Endometrial microvascular endothelial cells (primary cell): Measurements from ENCODE around the gene TSPAN17. TPM values are rescaled to one million over a fixed set of nuclear protein-coding genes. Genes with fewer than 3 reads are reported as not detected.

Experiments used
- in situ Hi-C: cut with HindIII; loops from 2 replicates; pipeline ENCODE4 v1.10.0; 2017; ENCODE audit warnings: low sequenced_read_pairs, low pct_unique_long_range_greater_than_20kb; ENCODE audit errors: inconsistent ontology term
- total RNA-seq: library from RNA; depleted of rRNA; stranded (reverse); fragments of >200 nt; gene quantifications from one replicate; pipeline ENCODE4 v1.2.3, GENCODE V29; 2015; ENCODE audit errors: inconsistent ontology term

TSPAN17 gene
- total RNA-seq, 1 donor from 2014 or later, result 56.6 TPM

DNA sequence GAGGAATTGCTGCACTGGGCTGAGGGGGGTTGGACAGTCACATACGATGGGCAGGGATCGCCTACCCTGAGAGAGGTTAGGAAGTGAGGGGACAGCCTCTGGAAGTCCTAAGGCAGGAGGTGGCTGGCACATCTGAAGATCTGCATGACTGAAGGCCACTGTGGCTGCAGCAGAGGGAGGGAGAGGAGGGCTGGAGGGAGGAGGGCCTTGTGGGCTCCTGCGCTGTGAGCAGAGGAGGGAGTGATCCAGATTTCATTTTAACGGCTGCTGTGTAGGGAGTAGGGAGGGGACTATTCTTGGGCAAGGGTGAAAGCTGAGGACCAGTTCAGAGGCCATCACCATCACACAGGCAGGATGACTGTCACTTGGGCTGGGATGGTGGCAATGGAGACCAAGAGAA lies 9.7 kb upstream of the TSPAN17 start:
- in situ Hi-C loops, result no loop called here

DNA sequence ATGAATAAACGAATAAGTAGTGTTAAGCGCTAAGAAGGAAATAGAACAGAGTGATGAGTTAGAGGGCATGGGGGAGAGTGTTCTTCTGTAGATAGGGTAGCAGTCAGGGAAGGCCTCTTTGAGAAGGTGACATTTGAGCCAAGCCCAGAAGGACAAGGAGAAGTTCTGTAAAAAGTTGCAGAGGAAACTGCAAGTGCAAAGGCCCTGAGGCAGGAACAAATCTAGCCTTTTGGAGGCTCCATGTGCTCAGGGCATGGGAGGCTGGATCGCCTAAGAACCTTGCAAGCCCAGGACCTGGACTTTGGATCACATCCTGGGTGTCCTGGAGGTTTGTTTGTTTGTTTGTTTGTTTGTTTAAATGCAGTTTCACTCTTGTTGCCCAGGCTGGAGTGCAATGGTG lies 8.8 kb upstream of the TSPAN17 start:
- in situ Hi-C loops, result no loop called here

DNA sequence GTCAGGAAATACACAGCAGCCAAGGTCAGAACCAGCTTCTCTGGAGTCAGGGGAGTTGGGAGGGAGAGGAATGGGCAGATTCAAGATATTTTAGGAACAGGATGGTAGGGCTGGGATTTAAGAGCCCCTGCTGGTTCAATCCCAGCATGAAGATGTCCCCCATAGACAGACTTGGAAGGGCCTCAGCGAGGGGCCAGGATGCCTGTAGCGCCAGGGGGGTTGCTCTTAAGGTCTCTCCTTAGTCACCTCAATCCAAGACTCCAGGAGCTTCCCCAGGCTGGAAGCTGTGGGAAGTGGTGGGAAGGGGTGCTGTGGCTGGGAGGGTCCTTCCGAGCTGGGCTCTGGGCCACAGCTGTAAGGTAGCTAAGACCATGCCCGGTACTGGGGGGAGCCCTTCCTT lies 8.1 kb upstream of the TSPAN17 start:
- in situ Hi-C loops, result no loop called here

DNA sequence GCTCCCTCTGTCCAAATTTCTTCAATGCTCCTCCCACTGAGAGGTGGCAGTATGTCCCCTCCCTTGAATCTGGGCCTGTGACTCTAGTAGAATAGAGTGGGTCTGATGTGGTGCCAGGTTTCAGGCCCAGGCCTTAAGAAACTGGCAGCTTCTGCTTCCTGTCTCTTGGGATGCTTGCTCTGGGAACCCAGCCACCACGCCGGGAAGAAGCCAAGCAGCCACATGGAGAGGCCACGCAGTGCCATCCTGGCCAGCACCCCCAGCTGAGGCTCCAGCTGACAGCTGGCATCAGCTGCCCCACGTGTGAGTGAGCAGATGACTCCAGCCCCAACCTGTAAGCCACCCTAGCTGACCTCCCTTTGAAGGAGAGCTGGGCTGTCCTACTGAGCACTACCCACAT lies 7.3 kb upstream of the TSPAN17 start:
- in situ Hi-C loops, result no loop called here

DNA sequence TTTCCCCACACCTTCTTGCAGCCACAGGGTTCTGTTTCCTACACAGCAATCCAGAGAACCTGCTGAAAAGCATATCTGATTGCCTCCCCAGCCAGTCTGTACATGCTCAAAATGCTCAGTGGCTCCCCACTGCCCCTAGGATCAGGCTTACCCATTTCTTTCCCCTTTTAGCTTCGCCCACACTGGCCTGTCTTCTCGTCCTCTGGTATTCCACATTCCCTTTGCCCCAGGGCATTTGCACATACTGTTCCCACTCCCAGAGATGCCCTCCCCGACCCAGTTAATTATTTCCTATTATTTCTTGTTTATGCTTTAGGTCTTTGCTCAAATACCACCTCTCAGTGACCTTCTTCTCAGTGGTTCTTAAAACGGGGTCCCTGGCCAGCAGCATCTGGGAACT lies 6.7 kb upstream of the TSPAN17 start:
- in situ Hi-C loops, result no loop called here

DNA sequence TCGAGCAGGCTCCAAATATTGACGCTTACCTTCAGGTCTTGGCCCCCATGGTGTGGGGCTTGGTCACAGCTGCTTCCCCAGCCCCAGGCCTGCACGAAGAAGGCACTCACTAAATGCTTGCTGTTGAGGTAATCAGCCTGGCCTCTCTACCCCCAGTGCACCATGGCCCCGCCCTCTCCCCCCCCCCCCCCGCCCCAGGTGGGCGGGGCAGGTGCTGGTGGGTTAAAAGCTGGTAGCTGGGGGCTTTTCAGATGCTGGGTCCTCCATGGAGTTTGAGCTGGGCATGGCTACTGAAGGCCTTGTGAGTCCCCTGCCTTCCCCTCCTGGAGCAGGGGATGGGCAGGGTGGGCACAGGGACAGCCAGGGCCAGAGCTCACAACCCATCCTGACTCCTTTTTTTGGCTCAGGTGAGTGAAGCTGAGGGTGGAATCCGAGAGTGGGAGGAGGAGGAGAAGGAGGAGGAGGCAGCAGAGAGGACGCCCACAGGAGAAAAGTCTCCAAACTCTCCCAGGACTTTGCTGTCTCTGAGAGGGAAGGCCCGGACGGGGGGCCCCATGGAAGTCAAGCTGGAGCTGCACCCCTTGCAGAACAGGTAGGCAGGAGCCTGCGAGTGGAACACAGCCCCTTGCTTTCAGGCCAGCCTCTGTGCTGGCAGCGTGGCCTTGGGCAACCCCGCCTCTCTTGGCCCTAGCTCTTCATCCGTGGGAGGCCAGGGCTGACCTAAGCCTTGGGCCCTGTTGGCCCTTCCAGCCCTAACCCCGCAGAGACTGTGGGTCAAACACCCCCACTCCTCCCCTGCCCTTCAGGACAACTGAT lies 4.4 kb upstream of the TSPAN17 start:
- in situ Hi-C loops, result no loop called here

DNA sequence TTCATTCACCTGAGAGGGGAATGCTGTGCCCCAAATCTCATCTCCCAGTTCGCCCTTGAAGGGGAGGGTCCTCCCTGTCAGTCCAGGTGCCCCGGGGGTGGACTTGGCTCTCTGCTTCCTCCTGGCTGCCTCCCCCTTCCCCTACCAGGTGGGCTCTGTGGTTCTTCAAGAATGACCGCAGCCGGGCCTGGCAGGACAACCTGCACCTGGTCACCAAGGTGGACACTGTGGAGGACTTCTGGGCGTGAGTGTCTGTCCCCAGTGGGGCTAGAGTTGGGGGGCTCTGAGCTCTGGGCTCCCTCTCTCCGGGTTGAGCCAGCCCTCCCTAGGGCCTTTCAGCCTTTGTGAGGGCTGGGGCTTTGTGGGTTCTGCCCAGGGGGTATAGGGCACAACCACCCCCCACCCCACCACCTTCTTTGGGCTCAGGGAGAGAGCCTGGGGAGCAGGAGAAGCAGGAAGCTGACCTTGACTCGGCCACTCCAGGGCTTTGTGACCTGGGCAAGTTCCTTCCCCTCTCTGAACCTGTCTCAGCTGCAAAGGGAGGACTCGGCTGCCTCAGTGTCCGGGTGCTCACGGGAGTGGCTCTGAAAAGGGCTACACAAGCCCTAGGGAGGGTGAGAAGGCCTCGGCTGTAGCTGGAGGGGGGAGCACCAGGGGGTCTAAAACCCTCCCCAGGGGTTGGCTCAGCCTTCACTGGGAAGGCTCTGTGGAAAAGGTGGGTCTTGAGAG lies 3.6 kb upstream of the TSPAN17 start:
- in situ Hi-C loops, result no loop called here

DNA sequence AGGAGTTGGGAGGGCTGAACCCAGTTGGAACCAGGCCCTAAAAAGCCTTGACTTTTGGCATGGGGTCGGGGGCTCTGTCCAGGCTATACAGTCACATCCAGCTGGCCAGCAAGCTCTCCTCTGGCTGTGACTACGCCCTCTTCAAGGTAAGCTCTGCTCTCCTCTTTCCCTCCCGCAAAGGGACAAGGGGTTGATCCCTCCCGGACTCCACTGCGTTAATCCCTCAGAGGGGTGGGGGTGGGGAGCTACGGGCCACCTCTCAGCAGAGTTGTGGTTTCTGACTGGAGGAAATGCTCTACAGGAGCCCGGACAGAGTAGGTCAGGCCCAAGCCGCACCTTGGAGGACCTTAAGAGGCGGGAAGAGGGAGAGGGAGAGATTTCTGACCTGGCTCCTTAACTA lies 3.0 kb upstream of the TSPAN17 start:
- in situ Hi-C loops, result no loop called here

DNA sequence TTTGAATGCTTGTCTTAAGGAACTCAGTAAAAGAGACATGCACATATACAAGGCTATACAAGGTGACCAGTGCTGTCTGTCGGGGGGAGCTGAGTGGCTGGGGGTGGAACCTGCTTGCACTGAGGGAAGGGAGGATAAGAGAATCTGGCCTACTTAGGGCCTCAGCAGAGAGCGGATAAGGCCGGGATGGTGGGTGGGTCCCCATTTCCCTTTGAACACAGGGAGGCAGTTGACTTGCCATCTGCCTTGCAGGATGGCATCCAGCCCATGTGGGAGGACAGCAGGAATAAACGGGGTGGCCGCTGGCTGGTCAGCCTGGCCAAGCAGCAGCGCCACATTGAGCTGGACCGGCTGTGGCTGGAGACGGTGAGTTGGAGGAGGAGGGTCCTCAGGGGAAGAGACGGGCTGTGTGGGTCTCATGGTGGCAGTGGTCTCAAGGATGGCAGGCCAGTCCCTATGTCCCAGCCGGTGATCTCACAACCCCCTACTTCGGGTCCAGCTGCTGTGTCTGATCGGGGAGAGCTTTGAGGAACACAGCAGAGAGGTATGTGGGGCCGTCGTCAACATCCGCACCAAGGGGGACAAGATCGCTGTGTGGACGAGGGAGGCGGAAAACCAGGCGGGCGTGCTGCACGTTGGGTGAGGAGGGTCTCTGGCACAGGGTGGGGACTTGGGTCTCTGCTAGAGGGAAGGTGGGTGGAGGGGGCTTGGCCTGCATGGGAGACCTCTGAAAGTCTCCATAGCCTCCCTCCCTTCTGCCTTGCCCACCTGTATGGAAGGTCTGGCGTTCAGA lies 2.2 kb upstream of the TSPAN17 start:
- in situ Hi-C loops, result no loop called here

DNA sequence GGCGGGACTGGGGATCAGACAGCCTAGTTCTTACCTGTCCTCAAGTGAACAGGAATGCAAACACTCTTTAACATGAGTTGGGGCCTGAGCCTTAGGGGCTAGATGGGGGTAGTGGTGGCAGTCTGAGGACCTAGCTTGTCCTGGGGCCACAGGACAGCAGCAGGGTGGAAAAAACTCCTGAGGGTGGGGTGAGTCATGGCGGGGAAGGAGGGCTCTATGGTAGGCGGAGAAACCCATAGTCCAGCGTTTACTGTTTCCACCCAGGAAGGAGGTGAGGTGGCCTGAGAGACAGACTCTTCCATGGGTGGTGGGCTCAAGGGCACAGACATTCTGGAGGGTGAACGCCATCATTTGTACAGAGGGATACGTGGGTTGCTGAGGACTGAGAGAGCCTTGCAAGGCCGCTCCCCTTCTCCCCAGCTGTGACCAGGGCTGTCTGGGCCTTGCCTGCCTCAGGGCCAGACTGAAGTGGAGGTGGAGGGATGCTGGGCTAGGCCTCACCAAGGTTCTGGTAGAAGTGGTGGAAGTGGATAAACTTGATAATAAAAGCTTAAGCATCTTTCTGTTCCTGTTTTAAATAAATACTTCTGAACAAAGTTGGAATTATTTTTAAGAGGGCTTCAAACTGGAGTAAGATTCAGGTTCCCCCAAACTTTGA lies 1.1 kb upstream of the TSPAN17 start:
- in situ Hi-C loops, result no loop called here

DNA sequence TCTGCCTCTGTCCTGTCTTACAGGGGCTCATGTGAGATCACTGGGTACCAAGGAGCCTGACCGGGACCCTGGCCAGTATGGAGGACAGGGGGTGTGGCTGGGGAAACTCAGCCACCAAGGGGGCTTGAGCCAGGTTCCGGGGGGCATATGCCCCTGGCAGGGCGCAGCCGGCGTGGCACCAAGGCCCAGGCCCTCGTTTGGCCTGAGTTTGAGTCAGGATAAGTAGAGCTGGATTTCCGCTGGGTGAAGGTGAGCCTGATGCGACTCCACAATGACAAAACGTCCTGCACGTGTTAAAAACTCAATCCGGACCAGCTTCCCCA lies 616 bp upstream of the TSPAN17 start:
- in situ Hi-C loops, result no loop called here

DNA sequence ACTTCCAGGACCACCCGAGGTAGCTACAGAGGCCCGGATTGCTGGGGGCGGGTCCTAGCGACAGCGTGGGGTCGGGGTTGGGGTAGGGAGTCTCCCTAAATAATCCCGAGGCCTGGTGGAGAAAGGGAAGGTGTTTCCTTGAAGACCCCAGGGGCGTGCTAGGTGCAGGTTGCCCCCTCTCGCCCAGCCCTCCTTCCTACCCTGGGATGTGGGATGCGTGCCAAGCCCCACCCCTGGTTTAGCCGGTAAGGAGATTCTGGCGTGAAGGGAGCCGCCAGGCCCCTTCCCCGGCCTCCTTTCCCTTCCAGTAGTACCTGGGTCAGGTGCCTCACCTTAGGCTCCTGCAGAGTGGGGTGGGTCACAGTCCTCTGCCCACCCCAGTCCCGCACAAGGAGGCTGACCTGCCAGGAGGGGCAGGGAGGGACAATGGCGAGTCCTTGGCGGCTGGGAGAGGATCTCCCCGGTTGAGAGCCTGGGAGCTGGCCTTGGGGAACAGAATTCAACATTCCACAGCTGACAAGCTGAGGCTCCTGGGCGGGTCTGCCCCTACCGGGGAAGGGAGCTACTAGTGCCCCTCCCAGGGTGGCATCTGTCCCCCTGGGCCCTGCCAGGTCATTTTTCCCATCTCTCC lies 674 bp downstream of the TSPAN17 start:
- in situ Hi-C loops, result no loop called here

DNA sequence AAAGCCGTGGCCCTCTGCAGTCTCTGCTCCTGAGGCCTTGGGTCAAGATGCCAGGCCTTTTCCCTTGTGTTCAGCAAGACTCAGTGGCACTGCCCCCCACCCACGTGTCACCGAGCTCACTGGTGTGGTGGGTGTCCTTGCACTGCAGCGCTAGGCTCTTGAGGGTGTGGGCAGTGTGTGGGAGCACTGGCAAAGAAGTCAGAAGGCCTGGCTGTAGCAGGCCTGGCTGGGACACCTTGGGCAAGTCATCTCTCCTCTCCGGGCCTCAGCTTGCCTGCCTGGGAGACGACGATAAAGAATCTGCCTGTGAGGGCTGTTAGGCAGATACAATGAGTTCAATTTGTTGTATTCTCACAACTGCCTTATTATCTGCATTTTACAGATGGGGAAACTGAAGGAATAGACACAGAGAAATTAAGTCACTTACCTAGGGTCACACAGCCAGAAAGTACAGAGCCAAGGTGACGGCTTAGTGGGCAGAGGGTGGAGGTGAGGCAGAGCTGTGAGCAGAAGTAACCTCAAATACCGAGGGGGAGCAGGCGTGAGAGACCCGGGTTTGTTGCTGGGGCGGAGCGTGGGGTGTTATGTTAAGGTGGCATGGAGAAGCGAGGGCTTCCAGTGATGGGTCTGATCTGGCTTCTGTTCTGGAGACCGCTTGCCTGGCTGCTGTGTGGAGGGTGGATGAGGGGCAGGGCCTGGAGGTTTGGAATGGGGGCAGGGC lies 1.4 kb downstream of the TSPAN17 start:
- in situ Hi-C loops, result no loop called here

DNA sequence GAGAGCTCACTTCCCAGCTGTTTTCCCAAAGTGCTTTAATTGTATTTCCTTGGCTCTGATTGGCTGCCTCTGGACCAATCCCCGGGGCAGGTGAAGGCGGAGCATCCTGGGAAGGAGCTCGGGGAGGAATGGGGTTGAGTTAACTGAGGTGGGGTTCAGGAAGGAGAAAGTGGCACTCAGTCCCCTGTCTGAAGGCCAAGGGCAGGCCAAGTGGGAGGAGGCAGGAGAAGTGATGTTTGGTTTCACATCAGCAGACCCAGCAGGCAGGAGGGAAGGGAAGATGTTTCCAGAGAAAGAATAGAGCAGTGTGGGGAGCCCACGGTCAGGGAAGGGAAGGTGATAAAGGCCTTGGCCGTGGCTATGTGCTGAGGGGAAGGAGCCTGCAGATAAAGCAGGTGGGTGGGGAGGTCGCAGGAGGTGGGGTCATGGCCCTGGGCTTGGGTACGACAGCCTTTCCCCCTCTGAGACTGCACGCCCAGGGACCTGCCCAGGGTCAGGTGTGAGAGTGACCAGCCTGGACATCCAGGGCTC lies 3.1 kb downstream of the TSPAN17 start:
- in situ Hi-C loops, result no loop called here

DNA sequence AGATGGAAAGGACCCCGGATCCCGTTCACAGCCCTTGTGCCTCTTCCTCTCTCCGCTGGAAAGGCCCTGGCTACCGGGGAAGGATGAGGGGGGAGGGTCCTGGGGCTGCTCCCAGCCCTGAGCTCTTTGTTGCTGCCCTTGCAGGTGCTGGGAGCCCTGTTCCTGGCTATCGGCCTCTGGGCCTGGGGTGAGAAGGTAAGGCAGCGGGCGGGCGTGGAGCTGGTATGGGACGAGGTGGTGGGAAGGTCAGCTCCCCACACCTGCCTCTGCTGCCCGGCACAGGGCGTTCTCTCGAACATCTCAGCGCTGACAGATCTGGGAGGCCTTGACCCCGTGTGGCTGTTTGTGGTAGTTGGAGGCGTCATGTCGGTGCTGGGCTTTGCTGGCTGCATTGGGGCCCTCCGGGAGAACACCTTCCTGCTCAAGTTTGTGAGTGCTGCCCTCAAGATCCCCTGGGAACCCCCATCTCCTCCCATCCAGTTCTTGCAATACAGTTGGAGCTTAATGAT lies 4.2 kb downstream of the TSPAN17 start:
- in situ Hi-C loops, result no loop called here

DNA sequence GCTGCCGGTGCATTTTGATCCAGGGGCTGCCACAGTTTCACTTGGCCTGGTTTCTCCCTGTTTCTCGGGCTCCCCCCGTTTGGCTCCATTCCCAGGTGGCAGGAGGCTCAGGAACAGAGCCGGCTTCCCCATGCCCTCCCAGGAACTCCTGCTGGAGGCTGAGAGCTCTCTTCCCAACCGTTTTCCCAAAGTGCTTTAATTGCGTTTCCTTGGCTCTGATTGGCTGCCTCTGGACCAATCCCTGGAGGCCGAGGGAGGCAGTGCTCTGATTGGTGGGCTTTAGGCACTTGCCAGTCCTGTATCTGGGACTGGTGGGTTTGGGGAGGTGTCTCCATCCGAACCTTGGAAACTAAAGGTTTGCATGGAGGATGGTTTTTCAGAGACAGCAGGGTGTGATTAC lies 4.9 kb downstream of the TSPAN17 start:
- in situ Hi-C loops, result no loop called here

DNA sequence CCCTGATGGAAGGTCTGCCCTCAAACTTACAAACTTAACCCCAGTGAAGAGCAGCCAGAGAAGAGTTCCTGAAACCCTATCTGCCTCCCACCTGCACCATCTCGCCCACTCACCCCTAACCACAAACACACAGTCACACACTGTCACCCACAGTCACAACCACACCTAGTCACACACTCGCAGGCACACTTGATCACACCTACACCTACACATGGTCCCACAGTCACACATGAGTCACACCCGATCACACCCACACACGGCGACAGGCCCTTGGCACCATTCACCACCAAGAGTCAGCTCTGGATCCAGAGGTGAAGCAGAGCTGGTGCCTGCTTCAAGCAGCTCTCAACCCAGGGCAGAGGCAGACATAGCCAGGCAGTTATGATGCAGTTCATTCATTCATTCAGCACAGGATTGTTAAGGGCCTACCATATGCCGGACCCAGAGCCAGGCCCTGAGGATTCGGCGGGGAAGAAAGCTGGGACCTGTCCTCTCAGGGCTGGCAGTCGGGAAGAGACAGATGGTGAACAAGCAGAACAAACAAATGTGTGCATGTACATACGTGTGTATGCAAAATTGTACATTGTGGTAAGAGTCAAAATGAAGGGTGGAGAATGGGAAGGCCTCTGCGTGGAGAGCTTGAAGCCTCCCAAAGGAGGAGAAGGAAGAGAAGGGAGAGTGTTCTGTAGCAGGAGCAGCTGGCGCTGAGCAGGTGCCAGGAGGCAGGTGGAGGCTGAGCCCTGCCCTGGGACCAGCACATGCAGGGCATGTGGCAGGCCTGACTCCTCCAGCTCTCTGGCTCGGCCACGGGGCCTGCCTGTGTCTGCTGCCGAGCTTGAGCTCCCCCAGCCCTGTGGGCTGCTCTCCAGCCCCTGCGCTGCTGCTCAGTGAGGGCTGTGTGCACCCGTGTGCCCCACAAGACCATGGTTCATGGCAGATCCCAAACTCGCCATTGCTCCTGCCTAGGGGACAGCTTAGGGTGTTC lies 6.4 kb downstream of the TSPAN17 start:
- in situ Hi-C loops, result no loop called here
